AG09319 (cell line): ENCODE data around the gene CYP46A1.

Experiments used
- DNase-seq: peaks from one replicate; pipeline ENCODE4 v3.0.0-alpha.2; 2010; ENCODE audit warnings: low read depth; ENCODE audit errors: extremely low read depth
- TF ChIP-seq, protein P1 (sequence below): IDR thresholded peaks from 2 replicates; pipeline ENCODE4 v1.5.1; 2011; ENCODE audit warnings: low read depth, mild to moderate bottlenecking, inconsistent platforms, low read length, moderate library complexity

Gene CYP46A1

GRCh38 chr14:99690636-99691035, 6.5 kb downstream of the CYP46A1 start:
- TF ChIP-seq, protein P1, sequence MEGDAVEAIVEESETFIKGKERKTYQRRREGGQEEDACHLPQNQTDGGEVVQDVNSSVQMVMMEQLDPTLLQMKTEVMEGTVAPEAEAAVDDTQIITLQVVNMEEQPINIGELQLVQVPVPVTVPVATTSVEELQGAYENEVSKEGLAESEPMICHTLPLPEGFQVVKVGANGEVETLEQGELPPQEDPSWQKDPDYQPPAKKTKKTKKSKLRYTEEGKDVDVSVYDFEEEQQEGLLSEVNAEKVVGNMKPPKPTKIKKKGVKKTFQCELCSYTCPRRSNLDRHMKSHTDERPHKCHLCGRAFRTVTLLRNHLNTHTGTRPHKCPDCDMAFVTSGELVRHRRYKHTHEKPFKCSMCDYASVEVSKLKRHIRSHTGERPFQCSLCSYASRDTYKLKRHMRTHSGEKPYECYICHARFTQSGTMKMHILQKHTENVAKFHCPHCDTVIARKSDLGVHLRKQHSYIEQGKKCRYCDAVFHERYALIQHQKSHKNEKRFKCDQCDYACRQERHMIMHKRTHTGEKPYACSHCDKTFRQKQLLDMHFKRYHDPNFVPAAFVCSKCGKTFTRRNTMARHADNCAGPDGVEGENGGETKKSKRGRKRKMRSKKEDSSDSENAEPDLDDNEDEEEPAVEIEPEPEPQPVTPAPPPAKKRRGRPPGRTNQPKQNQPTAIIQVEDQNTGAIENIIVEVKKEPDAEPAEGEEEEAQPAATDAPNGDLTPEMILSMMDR, result no peak
- no peak for DNase-seq

- TF ChIP-seq, protein P1, result no peak
- no peak for DNase-seq
Observed at GRCh38 chr14:99691111-99691885, 7.2 kb downstream of the CYP46A1 start.

GRCh38 chr14:99693918-99694317, 9.8 kb downstream of the CYP46A1 start:
- TF ChIP-seq, protein P1, result no peak
- DNase-seq, result no peak

DNA sequence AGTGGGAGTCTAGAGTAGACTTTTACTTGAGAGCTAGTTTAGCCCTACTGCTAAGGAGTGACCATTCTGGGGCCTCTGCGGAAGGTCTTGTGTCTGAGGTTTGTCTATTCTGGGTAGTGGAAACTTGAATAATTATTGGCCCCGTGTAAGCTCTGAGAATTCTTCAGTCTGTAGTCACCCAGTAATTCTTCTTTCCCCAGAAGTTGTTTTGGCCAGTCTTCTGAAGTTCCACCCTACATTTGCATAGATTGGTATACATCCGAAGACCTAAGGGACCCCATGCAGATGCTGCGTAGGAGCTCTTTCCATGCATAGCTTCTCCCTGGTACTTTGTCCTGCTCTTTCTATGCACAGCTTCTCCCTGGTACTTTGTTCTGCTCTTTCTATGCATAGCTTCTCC, 12.8 kb downstream of the CYP46A1 start:
- TF ChIP-seq, protein P1, result no peak
- DNase-seq, result no peak

DNA sequence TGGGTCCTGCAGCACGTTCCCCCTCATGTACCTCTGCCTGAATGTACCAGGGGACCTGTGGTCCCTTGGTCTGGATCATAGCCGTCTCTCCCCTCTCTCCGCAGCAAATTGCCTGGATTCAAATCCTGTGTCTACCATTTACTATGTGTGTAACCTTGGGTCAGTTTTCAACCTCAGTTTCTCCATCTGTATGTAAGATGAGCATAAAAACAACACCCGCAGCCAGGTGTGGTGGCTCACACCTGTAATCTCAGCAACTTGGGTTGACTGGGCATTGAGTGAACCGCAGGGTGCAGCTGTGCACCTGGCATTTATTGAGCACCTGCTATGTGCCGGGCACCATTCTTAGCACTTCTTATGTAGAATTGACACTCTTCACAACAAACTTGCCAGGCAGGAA, 14.1 kb downstream of the CYP46A1 start:
- DNase-seq, result no peak
- TF ChIP-seq, protein P1, result no peak

- no peak for DNase-seq
- TF ChIP-seq, protein P1, result no peak
Observed at GRCh38 chr14:99698642-99699041, 14.5 kb downstream of the CYP46A1 start.

DNA sequence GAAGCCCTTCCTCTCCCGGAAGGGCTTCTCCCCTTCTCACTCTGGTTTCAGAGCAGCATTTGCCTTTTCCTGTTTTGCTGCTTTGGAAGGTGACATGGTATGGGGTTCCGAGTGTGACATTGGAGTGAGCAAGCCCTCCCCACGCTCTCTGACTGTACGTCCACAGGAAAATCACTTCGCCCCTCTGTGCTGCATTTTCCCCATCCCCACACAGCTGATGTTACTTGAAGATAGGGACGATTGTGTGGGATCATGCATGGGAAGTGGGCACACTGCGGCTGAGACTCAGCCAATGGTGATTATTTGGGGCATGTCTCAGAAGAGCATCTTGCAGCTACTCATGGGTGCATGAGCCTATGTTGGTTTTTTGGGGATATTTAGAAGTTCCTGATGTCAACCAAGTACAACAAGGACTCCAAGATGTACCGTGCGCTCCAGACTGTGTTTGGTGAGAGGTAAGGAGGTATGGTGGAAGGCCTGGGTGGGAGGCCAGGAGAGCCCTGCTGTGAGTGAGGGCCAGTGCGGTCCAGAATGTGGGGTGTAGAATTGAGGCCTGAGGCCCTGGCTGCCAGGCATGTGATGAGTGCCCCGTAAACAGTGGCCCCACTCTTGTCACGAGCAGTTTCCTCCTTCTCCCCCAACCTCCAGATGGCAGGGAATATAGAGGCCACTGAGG, 15.1 kb downstream of the CYP46A1 start:
- DNase-seq, result no peak
- TF ChIP-seq, protein P1, result no peak
